G401 (cell line): ENCODE results near the gene CDC42BPA. TPM values are rescaled to one million over a fixed set of nuclear protein-coding genes. Genes with fewer than 3 reads are reported as not detected.
A peak's percentile ranks its signal among the peaks of the same experiment; 100 is the strongest.

Source experiments
- DNase-seq: peaks from one replicate; pipeline ENCODE4 v3.0.0-alpha.2; 2015; ENCODE audit warnings: low spot score
- in situ Hi-C: cut with HindIII; loops from 2 replicates; pipeline ENCODE4 v1.10.0; 2016; ENCODE audit warnings: low sequenced_read_pairs, mixed read lengths
- total RNA-seq: library from RNA; depleted of rRNA; stranded (reverse); fragments of >200 nt; shearing (Covaris generic); gene quantifications from 2 replicates; pipeline ENCODE4 v1.2.3, GENCODE V29; 2014

Gene CDC42BPA
- total RNA-seq, 1 experiment from 2014 or later: 13.1 TPM

GRCh38 chr1:227102056-227102455 is 216.2 kb downstream of the CDC42BPA start:
- DNase-seq: no peak
- in situ Hi-C loops: no loop called here

GRCh38 chr1:227094249-227094966 is 223.9 kb downstream of the CDC42BPA start:
- in situ Hi-C loops: no loop called here
- DNase-seq: no peak

GRCh38 chr1:227093309-227093708 is 225.0 kb downstream of the CDC42BPA start:
- in situ Hi-C loops: no loop called here
- DNase-seq: no peak

GRCh38 chr1:227092069-227092468 is 226.2 kb downstream of the CDC42BPA start:
- in situ Hi-C loops: no loop called here
- no peak for DNase-seq

DNA sequence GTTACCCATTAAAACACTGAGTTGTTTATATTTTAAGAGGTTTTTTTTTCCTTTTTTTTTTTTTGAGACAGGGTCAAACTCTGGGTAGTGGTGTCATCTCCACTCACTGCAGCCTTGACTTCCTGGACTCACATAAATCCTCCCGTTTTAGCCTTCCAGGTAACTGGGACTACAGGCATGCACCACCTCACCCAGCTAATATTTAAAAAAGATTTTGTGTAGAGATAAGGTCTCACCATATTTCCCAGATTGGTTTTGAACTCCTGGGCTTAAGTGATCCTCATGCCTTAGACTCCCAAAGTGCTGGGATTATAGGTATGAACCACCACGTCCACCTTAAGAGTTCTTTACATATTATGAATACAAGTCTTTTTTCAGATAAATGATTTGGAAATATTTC is 231.7 kb downstream of the CDC42BPA start:
- in situ Hi-C loops: no loop called here
- DNase-seq: no peak

GRCh38 chr1:227082999-227083746 is 235.1 kb downstream of the CDC42BPA start:
- in situ Hi-C loops: no loop called here
- DNase-seq: no peak

DNA sequence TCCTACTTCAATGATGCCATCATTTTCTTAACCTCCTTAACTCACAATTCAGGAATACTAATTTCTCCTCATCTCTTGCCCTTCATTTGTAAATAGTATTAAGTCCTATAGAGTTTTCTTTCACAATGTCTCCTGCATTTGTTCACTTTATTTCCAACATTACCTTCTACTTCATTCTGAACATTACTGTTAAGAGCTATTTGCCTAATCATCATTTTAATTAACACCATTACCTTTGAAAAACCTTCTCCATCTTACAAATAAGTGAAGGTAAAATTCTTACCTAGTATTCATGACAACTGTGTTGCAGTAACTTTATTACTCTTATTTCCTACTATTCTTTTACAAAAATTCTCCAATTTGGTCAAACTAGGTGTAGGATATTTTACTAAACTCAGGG is 240.5 kb downstream of the CDC42BPA start:
- DNase-seq: no peak
- in situ Hi-C loops: no loop called here

- no peak for DNase-seq
- in situ Hi-C loops: no loop called here
Measured at GRCh38 chr1:227073786-227074185, 244.5 kb downstream of the CDC42BPA start.

GRCh38 chr1:227072991-227073390 is 245.3 kb downstream of the CDC42BPA start:
- in situ Hi-C loops: no loop called here
- no peak for DNase-seq

DNA sequence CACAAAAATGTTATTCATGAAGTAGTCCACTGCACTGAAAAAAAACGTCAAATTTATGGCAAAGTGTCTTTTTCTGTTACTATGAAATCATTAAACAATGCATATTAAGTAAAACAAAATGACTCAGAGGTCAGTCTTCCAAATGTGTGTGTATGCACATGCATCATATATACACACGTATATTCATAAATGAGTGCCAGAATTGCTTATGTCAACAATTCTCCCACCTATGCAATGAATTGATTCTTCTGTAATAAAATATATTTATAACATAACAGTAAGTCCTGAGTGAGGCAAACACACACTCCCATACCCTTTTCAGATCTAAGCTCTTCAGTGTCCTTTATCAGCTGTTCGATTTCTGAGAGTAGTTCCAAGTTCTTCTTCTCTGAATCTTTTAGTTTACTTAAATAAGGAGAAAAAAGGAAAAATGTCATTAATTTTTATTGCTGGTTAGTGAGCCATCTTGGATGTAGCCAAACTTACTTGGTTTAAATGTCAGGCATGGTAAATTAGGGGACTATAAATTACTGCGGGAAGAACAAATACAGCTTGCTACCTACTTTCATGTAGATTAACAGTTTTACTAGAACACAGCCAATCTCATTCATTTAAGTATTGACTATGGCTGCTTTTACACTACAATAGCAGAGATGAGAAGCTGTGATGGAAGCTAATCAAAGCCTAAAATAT is 246.3 kb downstream of the CDC42BPA start:
- DNase-seq: no peak
- in situ Hi-C loops: no loop called here

DNA sequence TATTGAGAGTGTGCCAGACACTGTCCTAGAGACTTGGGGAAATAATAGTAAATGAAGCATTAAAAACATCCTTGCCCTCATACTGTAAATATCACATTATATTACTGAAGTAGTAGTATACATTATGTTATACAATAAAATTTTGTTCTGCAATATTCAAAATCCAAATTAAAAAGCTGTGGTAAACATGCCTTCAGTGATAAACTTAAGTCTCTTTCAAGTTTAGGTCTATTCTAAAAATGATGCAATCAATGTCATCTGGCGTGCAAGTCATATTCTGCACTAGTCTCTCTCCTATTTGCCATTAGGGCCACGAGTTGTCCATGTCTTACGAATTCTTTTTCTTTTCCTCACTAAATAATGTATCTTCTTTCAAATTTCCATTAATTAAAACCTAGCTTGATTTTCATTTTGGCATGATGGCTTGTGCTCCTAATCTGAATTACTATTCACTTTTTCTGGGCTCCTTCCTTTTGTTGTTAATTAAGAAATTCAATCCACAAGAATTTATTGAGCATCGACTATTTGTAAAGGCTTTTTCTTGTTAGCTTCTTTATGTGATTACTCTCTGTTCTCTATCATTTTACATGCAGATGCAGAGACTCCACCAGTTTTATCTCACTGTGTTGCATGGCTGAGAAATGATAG is 247.5 kb downstream of the CDC42BPA start:
- DNase-seq: no peak
- in situ Hi-C loops: no loop called here

GRCh38 chr1:227069490-227069889 is 248.8 kb downstream of the CDC42BPA start:
- no peak for DNase-seq
- in situ Hi-C loops: no loop called here

- in situ Hi-C loops: no loop called here
- no peak for DNase-seq
Measured at GRCh38 chr1:227068883-227069282, 249.4 kb downstream of the CDC42BPA start.

- in situ Hi-C loops: no loop called here
- DNase-seq: peak; percentile 27
Measured at GRCh38 chr1:227066999-227067398, 251.3 kb downstream of the CDC42BPA start.

GRCh38 chr1:227065311-227065710 is 253.0 kb downstream of the CDC42BPA start:
- DNase-seq: no peak
- in situ Hi-C loops: no loop called here

DNA sequence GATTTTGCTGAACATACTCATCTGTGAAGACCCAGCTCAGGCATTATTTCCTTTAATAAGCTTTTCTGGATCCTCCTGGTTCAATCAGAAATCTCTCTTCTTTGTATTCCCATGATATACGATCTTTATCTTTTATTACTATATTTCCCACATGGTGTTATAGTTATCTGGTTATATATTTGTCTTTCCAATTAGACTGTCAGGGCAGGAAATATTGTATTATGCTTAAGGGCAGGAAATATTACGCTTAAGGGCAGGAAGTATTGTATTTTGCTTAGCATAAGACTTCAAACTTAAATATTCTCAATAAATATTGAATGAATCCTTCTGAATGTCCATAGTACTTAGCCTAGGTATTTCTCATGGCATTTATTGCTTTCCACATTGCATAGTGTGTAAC is 256.0 kb downstream of the CDC42BPA start:
- in situ Hi-C loops: no loop called here

GRCh38 chr1:227059076-227059475 is 259.2 kb downstream of the CDC42BPA start:
- DNase-seq: no peak
- in situ Hi-C loops: no loop called here

More for the DNA sequence above, 256.0 kb downstream of the CDC42BPA start:
- no peak for DNase-seq

GRCh38 chr1:227058321-227058751 is 260.0 kb downstream of the CDC42BPA start:
- DNase-seq: no peak
- in situ Hi-C loops: no loop called here

GRCh38 chr1:227049253-227049652 is 269.0 kb downstream of the CDC42BPA start:
- no peak for DNase-seq
- in situ Hi-C loops: no loop called here

DNA sequence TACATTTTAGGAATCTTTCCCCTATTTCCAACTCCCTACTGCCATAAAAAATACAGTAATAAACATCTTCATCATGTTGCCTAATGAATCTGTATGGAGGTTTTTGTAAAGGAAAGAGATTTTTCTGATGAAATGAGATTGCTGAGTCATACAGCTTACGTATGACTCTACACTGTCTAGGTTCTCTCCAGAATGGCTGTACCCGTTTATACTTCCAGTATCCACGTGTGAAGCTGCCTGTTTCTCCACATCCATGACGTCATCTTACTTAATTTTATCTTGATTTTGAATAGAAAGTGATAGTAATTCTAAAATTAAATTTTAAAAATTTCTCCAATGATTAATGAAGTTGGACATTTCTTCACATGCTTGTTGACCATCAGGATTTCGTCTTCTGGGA is 274.5 kb downstream of the CDC42BPA start:
- in situ Hi-C loops: no loop called here
- DNase-seq: no peak
